Tibial artery (tissue), 4 donors: ENCODE measurements around the gene DERA.

Experiments
- DNase-seq, 2 donors: peaks; one replicate each; pipeline ENCODE4 v3.0.0-alpha.2; 2019
- H3K27ac ChIP-seq, 2 donors: fragments of 200-600 bp; sonication (generic) in 1 of 2; 1 replicate in 1 of 2; 2 replicates in 1 of 2; pipeline ENCODE4 v1.5.1; 2018 to 2019; ENCODE audit warnings: mild to moderate bottlenecking in 1 of 2
- H3K27me3 ChIP-seq, 2 donors: fragments of 200-600 bp; sonication (generic) in 1 of 2; one replicate each; pipeline versions ENCODE4 v1.5.1 to v1.6.0; 2016 to 2019
- H3K36me3 ChIP-seq, 3 donors: fragments of 200-600 bp; sonication (generic) in 2 of 3; one replicate each; pipeline ENCODE4 v1.5.1; 2016 to 2019; ENCODE audit warnings: mild to moderate bottlenecking in 2 of 3
- H3K4me1 ChIP-seq, 4 donors: fragments of 200-600 bp; sonication (generic) in 2 of 4; 1 replicate in 3 of 4; 2 replicates in 1 of 4; pipeline ENCODE4 v1.5.1; 2016 to 2019
- H3K4me3 ChIP-seq, 2 donors: fragments of 200-600 bp; sonication (generic) in 1 of 2; 1 replicate in 1 of 2; 2 replicates in 1 of 2; pipeline ENCODE4 v1.5.1; 2018 to 2019; ENCODE audit warnings: mild to moderate bottlenecking in 2 of 2
- H3K9me3 ChIP-seq, 3 donors: fragments of 200-600 bp; sonication (generic) in 1 of 3; one replicate each; pipeline ENCODE4 v1.5.1; 2016 to 2019
- intact Hi-C: fragments of 100-400 bp; cut with DNase I; formaldehyde crosslinking; loops from one replicate; pipeline ENCODE4 v1.15.0; 2023; ENCODE audit warnings: low total_unique reads
- TF ChIP-seq, protein P1 (sequence below), 2 experiments: fragments of 200-600 bp in 1 of 2; fragments of 450-650 bp in 1 of 2; IDR thresholded peaks; one replicate each; pipeline ENCODE4 v1.5.1; 2017 to 2019; ENCODE audit warnings: antibody characterized with exemption in 2 of 2, mild to moderate bottlenecking in 1 of 2, moderate library complexity in 1 of 2

DERA gene

DNA sequence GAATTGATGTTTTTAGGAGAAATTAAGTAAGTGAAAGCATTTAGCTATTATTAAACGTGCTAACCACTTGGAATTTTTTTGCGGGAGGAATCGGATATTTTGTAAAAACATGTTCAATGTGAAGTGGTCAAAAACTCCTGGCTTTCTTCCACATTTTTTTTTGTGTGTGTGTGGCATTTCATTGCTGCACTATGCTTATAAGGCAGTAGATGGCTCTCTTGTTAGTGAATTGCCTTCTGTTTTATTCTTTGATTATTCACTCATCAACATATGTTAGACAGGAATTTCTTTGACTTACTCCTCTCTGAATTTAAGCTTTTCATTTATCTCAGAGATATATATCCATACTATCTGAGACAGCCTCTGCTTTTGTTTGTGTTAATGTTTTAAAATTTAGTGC, 71.3 kb downstream of the DERA start:
- Histone ChIP-seq H3K4me1 (peaks cover 0 to 50% (median 10%) of the 10 kb centered on the region in 4 donors), H3K36me3 (peaks cover 0 to 7% (median 6%) of the 10 kb centered on the region in 3 donors), H3K9me3 (no peaks in the 10 kb centered on the region), H3K27ac (no peak overlapping the region), H3K4me3 (no peak overlapping the region), H3K27me3 (no peaks in the 10 kb centered on the region)
- DNase-seq, result no peak
- TF ChIP-seq, protein P1, sequence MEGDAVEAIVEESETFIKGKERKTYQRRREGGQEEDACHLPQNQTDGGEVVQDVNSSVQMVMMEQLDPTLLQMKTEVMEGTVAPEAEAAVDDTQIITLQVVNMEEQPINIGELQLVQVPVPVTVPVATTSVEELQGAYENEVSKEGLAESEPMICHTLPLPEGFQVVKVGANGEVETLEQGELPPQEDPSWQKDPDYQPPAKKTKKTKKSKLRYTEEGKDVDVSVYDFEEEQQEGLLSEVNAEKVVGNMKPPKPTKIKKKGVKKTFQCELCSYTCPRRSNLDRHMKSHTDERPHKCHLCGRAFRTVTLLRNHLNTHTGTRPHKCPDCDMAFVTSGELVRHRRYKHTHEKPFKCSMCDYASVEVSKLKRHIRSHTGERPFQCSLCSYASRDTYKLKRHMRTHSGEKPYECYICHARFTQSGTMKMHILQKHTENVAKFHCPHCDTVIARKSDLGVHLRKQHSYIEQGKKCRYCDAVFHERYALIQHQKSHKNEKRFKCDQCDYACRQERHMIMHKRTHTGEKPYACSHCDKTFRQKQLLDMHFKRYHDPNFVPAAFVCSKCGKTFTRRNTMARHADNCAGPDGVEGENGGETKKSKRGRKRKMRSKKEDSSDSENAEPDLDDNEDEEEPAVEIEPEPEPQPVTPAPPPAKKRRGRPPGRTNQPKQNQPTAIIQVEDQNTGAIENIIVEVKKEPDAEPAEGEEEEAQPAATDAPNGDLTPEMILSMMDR (IDR thresholded peaks at IDR 0.05), result peak; percentile 27 to 36
- intact Hi-C loops, result no loop called here

DNA sequence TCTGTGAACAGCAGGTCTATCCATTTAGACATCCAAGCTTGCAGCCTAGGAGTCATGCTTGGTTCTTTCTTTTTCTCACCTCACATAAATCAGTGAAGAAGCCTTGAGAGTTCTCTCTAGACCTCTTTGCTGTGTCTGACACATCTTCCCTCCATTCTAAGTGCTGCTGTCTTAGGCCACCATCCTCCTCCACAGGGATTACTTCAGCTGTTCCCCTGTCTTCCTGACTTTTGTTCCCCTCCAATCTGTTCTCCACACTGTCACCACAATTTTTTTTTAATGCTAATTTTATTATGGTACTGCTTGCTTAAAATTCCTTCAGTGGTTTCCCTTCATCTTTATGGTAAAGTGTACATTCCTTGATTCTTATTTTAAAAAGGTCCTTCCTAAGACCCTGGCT, 71.8 kb downstream of the DERA start:
- Histone ChIP-seq H3K9me3 (no peaks in the 10 kb centered on the region), H3K4me1 (peaks cover 0 to 53% (median 12%) of the 10 kb centered on the region in 4 donors), H3K4me3 (no peak overlapping the region), H3K36me3 (peaks cover 4 to 10% (median 7%) of the 10 kb centered on the region in 3 donors), H3K27me3 (no peaks in the 10 kb centered on the region), H3K27ac (no peak overlapping the region)
- DNase-seq, result no peak
- intact Hi-C loops, result no loop called here
- TF ChIP-seq, protein P1 (IDR thresholded peaks at IDR 0.05), result no peak

DNA sequence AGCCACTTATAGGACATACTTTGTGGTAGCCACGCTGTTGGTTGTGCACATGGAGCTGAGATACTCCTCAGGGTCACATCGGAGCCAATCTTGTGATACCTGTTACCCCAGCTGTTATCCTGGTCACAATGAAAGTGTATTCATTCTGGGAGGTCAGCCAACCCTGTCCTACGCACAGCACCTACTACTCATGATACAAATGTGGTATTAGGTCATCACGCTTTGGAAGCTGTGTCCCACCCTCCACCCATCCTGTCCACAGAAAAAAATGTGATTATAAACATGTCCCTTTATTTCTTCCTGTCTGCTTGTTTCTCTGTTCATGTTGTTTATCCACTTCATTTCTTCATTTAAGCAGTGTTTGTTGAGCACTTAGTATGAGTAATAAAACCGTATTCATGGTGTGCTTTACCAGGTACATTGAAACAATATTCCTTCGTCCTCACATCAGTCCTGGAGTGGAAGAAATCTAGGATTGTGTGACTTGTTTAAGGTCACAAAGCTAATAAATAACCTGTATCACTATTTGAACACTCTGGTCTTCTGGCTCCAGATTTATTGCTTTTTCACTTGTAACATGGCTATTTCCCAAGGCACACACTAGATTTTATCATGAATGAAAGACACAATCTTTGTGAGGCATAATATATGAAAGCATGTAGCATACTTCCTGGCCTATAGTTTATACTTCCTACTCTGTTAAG, 73.1 kb downstream of the DERA start:
- DNase-seq, result no peak
- Histone ChIP-seq H3K36me3 (peaks cover 11 to 23% (median 16%) of the 10 kb centered on the region in 3 donors), H3K9me3 (no peaks in the 10 kb centered on the region), H3K4me1 (peaks cover 0 to 42% (median 6%) of the 10 kb centered on the region in 4 donors), H3K4me3 (no peak overlapping the region), H3K27ac (no peak overlapping the region), H3K27me3 (no peaks in the 10 kb centered on the region)
- TF ChIP-seq, protein P1 (IDR thresholded peaks at IDR 0.05), result no peak
- intact Hi-C loops, result no loop called here

- TF ChIP-seq, protein P1 (IDR thresholded peaks at IDR 0.05), result no peak
- DNase-seq, result no peak
- Histone ChIP-seq H3K36me3 (peaks cover 11 to 23% (median 16%) of the 10 kb centered on the region in 3 donors), H3K27me3 (no peaks in the 10 kb centered on the region), H3K9me3 (no peaks in the 10 kb centered on the region), H3K4me1 (peaks cover 0 to 35% (median 5%) of the 10 kb centered on the region in 4 donors), H3K4me3 (no peak overlapping the region), H3K27ac (no peak overlapping the region)
- intact Hi-C loops, result no loop called here
Observed at GRCh38 chr12:15984963-15985362, 73.8 kb downstream of the DERA start.

GRCh38 chr12:15987696-15988095, 76.6 kb downstream of the DERA start:
- no peak overlapping the region for H3K4me3 ChIP-seq
- H3K36me3 ChIP-seq, result peaks cover 11 to 23% (median 16%) of the 10 kb centered on the region in 3 donors
- DNase-seq, result no peak
- H3K9me3 ChIP-seq, result no peaks in the 10 kb centered on the region
- H3K27ac ChIP-seq, result no peak overlapping the region
- intact Hi-C loops, result no loop called here
- TF ChIP-seq, protein P1 (IDR thresholded peaks at IDR 0.05), result no peak
- no peaks in the 10 kb centered on the region for H3K27me3 ChIP-seq
- H3K4me1 ChIP-seq, result peaks cover 0 to 15% (median 3%) of the 10 kb centered on the region in 4 donors
